OCI-LY1 (cell line): ENCODE data around the gene PTP4A2.

Source experiments
- H2AFZ ChIP-seq: fragments of 200-600 bp; sonication (generic), shearing (Covaris generic); 2 replicates; pipeline ENCODE4 v1.6.0; 2014; ENCODE audit warnings: antibody characterized with exemption, mild to moderate bottlenecking, low read length
- H3F3A ChIP-seq: fragments of 200-600 bp; sonication (generic), shearing (Covaris generic); 2 replicates; pipeline ENCODE4 v1.6.0; 2014; ENCODE audit warnings: mild to moderate bottlenecking, antibody characterized with exemption, low read length, moderate library complexity; ENCODE audit not compliant: insufficient read depth
- H3K27ac ChIP-seq: fragments of 200-600 bp; sonication (generic); 2 replicates; pipeline ENCODE4 v1.5.1; 2014; ENCODE audit warnings: low read length, mixed run types, mild to moderate bottlenecking, low read depth; ENCODE audit not compliant: poor library complexity, severe bottlenecking
- H3K27me3 ChIP-seq: fragments of 200-600 bp; sonication (generic); 2 replicates; pipeline ENCODE4 v1.6.0; 2014; ENCODE audit warnings: antibody characterized with exemption, mild to moderate bottlenecking, low read length, moderate library complexity; ENCODE audit not compliant: insufficient read depth
- H3K36me3 ChIP-seq: fragments of 200-600 bp; sonication (generic); 2 replicates; pipeline ENCODE4 v1.6.1; 2014; ENCODE audit warnings: mild to moderate bottlenecking, antibody characterized with exemption, low read length, moderate library complexity, mixed read lengths; ENCODE audit not compliant: insufficient read depth
- H3K4me1 ChIP-seq: fragments of 200-600 bp; sonication (generic); 2 replicates; pipeline ENCODE4 v1.5.1; 2014; ENCODE audit warnings: mild to moderate bottlenecking, low read length, moderate library complexity; ENCODE audit not compliant: insufficient read depth, severe bottlenecking
- H3K4me2 ChIP-seq: fragments of 200-600 bp; sonication (generic), shearing (Covaris generic); 2 replicates; pipeline ENCODE4 v1.6.1; 2014; ENCODE audit warnings: low read length
- H3K4me3 ChIP-seq: fragments of 200-600 bp; sonication (generic); 2 replicates; pipeline ENCODE4 v1.5.1; 2014; ENCODE audit warnings: low read length, low read depth, mild to moderate bottlenecking, mixed read lengths; ENCODE audit not compliant: poor library complexity, severe bottlenecking
- H3K79me2 ChIP-seq: fragments of 200-600 bp; shearing (Covaris generic); 2 replicates; pipeline ENCODE4 v1.6.1; 2016; ENCODE audit warnings: mixed run types, low read length, mixed read lengths; ENCODE audit not compliant: insufficient read depth
- H3K9ac ChIP-seq: fragments of 200-600 bp; sonication (generic), shearing (Covaris generic); 2 replicates; pipeline ENCODE4 v1.6.1; 2014; ENCODE audit warnings: mild to moderate bottlenecking, low read length, mixed read lengths
- H3K9me2 ChIP-seq: fragments of 200-600 bp; sonication (generic), shearing (Covaris generic); 2 replicates; pipeline ENCODE4 v1.6.1; 2014; ENCODE audit warnings: low read depth, mild to moderate bottlenecking, low read length, mixed read lengths
- H3K9me3 ChIP-seq: fragments of 200-600 bp; shearing (Covaris generic); 2 replicates; pipeline ENCODE4 v1.6.1; 2014; ENCODE audit warnings: low read length, mixed read lengths
- H4K20me1 ChIP-seq: fragments of 200-600 bp; sonication (generic), shearing (Covaris generic); 2 replicates; pipeline ENCODE4 v1.6.0; 2016; ENCODE audit warnings: mild to moderate bottlenecking, low read length; ENCODE audit not compliant: insufficient read depth
- CTCF ChIP-seq: fragments of 200-600 bp; sonication (generic), shearing (Covaris generic); IDR thresholded peaks from 2 replicates; pipeline ENCODE4 v1.5.1; 2017; ENCODE audit warnings: mild to moderate bottlenecking, antibody characterized with exemption, low read length, moderate library complexity, mixed read lengths
- EZH2 ChIP-seq: fragments of 200-600 bp; sonication (generic), shearing (Covaris generic); IDR thresholded peaks from 2 replicates; pipeline ENCODE4 v1.8.0; 2017; ENCODE audit warnings: borderline replicate concordance, mixed run types, mild to moderate bottlenecking, antibody characterized with exemption, low read length, moderate library complexity, mixed read lengths

The PTP4A2 gene

GRCh38 chr1:31862071-31862470 lies 76.1 kb downstream of the PTP4A2 start:
- no peaks in the 10 kb centered on the region for H3K9me3 ChIP-seq
- no peaks in the 10 kb centered on the region for H3K79me2 ChIP-seq
- no peak overlapping the region for H3K9ac ChIP-seq

GRCh38 chr1:31861346-31861745 lies 76.8 kb downstream of the PTP4A2 start:
- no peak overlapping the region for H3K4me2 ChIP-seq
- no peaks in the 10 kb centered on the region for H3K27me3 ChIP-seq
- H3F3A ChIP-seq, result no peaks in the 10 kb centered on the region
- no peaks in the 10 kb centered on the region for H3K79me2 ChIP-seq
- peaks cover 3% of the 10 kb centered on the region for H3K4me1 ChIP-seq
- no peaks in the 10 kb centered on the region for H4K20me1 ChIP-seq
- no peaks in the 10 kb centered on the region for H3K36me3 ChIP-seq
- H2AFZ ChIP-seq, result no peak overlapping the region
- H3K9ac ChIP-seq, result no peak overlapping the region
- no peaks in the 10 kb centered on the region for H3K9me2 ChIP-seq
- no peaks in the 10 kb centered on the region for H3K9me3 ChIP-seq
- TF ChIP-seq EZH2 (no peak), CTCF (peak; percentile 61)
- no peak overlapping the region for H3K4me3 ChIP-seq
- no peak overlapping the region for H3K27ac ChIP-seq

More at GRCh38 chr1:31862071-31862470, 76.1 kb downstream of the PTP4A2 start:
- Histone ChIP-seq H3K27ac (no peak overlapping the region), H3F3A (no peaks in the 10 kb centered on the region), H3K4me1 (peaks cover 9% of the 10 kb centered on the region), H3K36me3 (no peaks in the 10 kb centered on the region), H3K27me3 (no peaks in the 10 kb centered on the region), H2AFZ (no peak overlapping the region), H4K20me1 (no peaks in the 10 kb centered on the region), H3K4me2 (no peak overlapping the region), H3K9me2 (no peaks in the 10 kb centered on the region), H3K4me3 (no peak overlapping the region)
- TF ChIP-seq EZH2 (no peak), CTCF (no peak)

- no peaks in the 10 kb centered on the region for H3K4me1 ChIP-seq
Measured at GRCh38 chr1:31860581-31860980, 77.6 kb downstream of the PTP4A2 start.

More at GRCh38 chr1:31860581-31860980, 77.6 kb downstream of the PTP4A2 start:
- no peak overlapping the region for H3K4me2 ChIP-seq
- H4K20me1 ChIP-seq, result no peaks in the 10 kb centered on the region
- no peaks in the 10 kb centered on the region for H3K36me3 ChIP-seq
- no peak overlapping the region for H2AFZ ChIP-seq
- H3K9ac ChIP-seq, result no peak overlapping the region
- H3K9me3 ChIP-seq, result no peaks in the 10 kb centered on the region
- no peaks in the 10 kb centered on the region for H3K9me2 ChIP-seq
- no peaks in the 10 kb centered on the region for H3K79me2 ChIP-seq
- no peak overlapping the region for H3K4me3 ChIP-seq
- H3K27ac ChIP-seq, result no peak overlapping the region
- no peaks in the 10 kb centered on the region for H3K27me3 ChIP-seq
- TF ChIP-seq EZH2, result no peak
- no peak for TF ChIP-seq CTCF
- H3F3A ChIP-seq, result no peaks in the 10 kb centered on the region
